ENCODE results near the gene DOP1A.

DOP1A gene

GRCh38 chr6:83114164-83114563 lies 46.7 kb downstream of the DOP1A start:
- Histone ChIP-seq H3K4me3 (ENCODE audit: insufficient read depth, low read depth, low read length) (no peak overlapping the region), H3K27ac (ENCODE audit: insufficient read depth, low read depth, low read length, poor library complexity, severe bottlenecking) (no peak overlapping the region), H3K4me1 (ENCODE audit: control insufficient read depth, insufficient read depth, low read length) (no peaks in the 10 kb centered on the region), H3K9me3 (ENCODE audit: control insufficient read depth, low read length) (no peaks in the 10 kb centered on the region), H3K27me3 (ENCODE audit: control insufficient read depth, insufficient read depth, low read length, poor library complexity, severe bottlenecking) (no peaks in the 10 kb centered on the region), H3K36me3 (ENCODE audit: control insufficient read depth, insufficient read depth, low read length) (no peaks in the 10 kb centered on the region)
- WGBS, 2 experiments: 93% methylated on average over 1 of the region's 1 CpG; no CpG with 5 or more reads in 1 of the 2 experiments

GRCh38 chr6:83117802-83118201 lies 50.3 kb downstream of the DOP1A start:
- H3K4me3 ChIP-seq (ENCODE audit: insufficient read depth, low read depth, low read length): no peak overlapping the region
- no peaks in the 10 kb centered on the region for H3K36me3 ChIP-seq (ENCODE audit: control insufficient read depth, insufficient read depth, low read length)
- no peaks in the 10 kb centered on the region for H3K4me1 ChIP-seq (ENCODE audit: control insufficient read depth, insufficient read depth, low read length)
- H3K27me3 ChIP-seq (ENCODE audit: control insufficient read depth, insufficient read depth, low read length, poor library complexity, severe bottlenecking): no peaks in the 10 kb centered on the region
- no peak overlapping the region for H3K27ac ChIP-seq (ENCODE audit: insufficient read depth, low read depth, low read length, poor library complexity, severe bottlenecking)
- WGBS, 2 experiments: 75 to 100% methylated on average over 1 of the region's 1 CpG
- no peaks in the 10 kb centered on the region for H3K9me3 ChIP-seq (ENCODE audit: control insufficient read depth, low read length)

GRCh38 chr6:83119742-83120300 lies 52.4 kb downstream of the DOP1A start:
- no peak overlapping the region for H3K27ac ChIP-seq (ENCODE audit: insufficient read depth, low read depth, low read length, poor library complexity, severe bottlenecking)
- H3K36me3 ChIP-seq (ENCODE audit: control insufficient read depth, insufficient read depth, low read length): no peaks in the 10 kb centered on the region
- H3K4me3 ChIP-seq (ENCODE audit: insufficient read depth, low read depth, low read length): no peak overlapping the region
- 100% methylated on average over 1 of the region's 2 CpGs; no CpG with 5 or more reads in 1 of the 2 experiments for WGBS, 2 experiments
- no peaks in the 10 kb centered on the region for H3K27me3 ChIP-seq (ENCODE audit: control insufficient read depth, insufficient read depth, low read length, poor library complexity, severe bottlenecking)
- no peaks in the 10 kb centered on the region for H3K9me3 ChIP-seq (ENCODE audit: control insufficient read depth, low read length)
- no peaks in the 10 kb centered on the region for H3K4me1 ChIP-seq (ENCODE audit: control insufficient read depth, insufficient read depth, low read length)

GRCh38 chr6:83124553-83124952 lies 57.1 kb downstream of the DOP1A start:
- H3K36me3 ChIP-seq (ENCODE audit: control insufficient read depth, insufficient read depth, low read length): no peaks in the 10 kb centered on the region
- no peak overlapping the region for H3K27ac ChIP-seq (ENCODE audit: insufficient read depth, low read depth, low read length, poor library complexity, severe bottlenecking)
- H3K9me3 ChIP-seq (ENCODE audit: control insufficient read depth, low read length): no peaks in the 10 kb centered on the region
- no peaks in the 10 kb centered on the region for H3K27me3 ChIP-seq (ENCODE audit: control insufficient read depth, insufficient read depth, low read length, poor library complexity, severe bottlenecking)
- H3K4me1 ChIP-seq (ENCODE audit: control insufficient read depth, insufficient read depth, low read length): no peaks in the 10 kb centered on the region
- 96 to 100% methylated on average over 3 of the region's 3 CpGs for WGBS, 2 experiments
- H3K4me3 ChIP-seq (ENCODE audit: insufficient read depth, low read depth, low read length): no peak overlapping the region

- H3K36me3 ChIP-seq (ENCODE audit: control insufficient read depth, insufficient read depth, low read length): no peaks in the 10 kb centered on the region
- H3K27ac ChIP-seq (ENCODE audit: insufficient read depth, low read depth, low read length, poor library complexity, severe bottlenecking): no peak overlapping the region
- no peaks in the 10 kb centered on the region for H3K27me3 ChIP-seq (ENCODE audit: control insufficient read depth, insufficient read depth, low read length, poor library complexity, severe bottlenecking)
- H3K9me3 ChIP-seq (ENCODE audit: control insufficient read depth, low read length): no peaks in the 10 kb centered on the region
- H3K4me3 ChIP-seq (ENCODE audit: insufficient read depth, low read depth, low read length): no peak overlapping the region
- H3K4me1 ChIP-seq (ENCODE audit: control insufficient read depth, insufficient read depth, low read length): no peaks in the 10 kb centered on the region
Measured at GRCh38 chr6:83125425-83125824, 58.0 kb downstream of the DOP1A start.

- Histone ChIP-seq H3K9me3 (ENCODE audit: control insufficient read depth, low read length) (no peaks in the 10 kb centered on the region), H3K36me3 (ENCODE audit: control insufficient read depth, insufficient read depth, low read length) (no peaks in the 10 kb centered on the region), H3K4me3 (ENCODE audit: insufficient read depth, low read depth, low read length) (no peak overlapping the region), H3K4me1 (ENCODE audit: control insufficient read depth, insufficient read depth, low read length) (no peaks in the 10 kb centered on the region), H3K27ac (ENCODE audit: insufficient read depth, low read depth, low read length, poor library complexity, severe bottlenecking) (no peak overlapping the region), H3K27me3 (ENCODE audit: control insufficient read depth, insufficient read depth, low read length, poor library complexity, severe bottlenecking) (no peaks in the 10 kb centered on the region)
- 86 to 98% methylated on average over 2 of the region's 2 CpGs for WGBS, 2 experiments
Measured at GRCh38 chr6:83126223-83126622, 58.8 kb downstream of the DOP1A start.

GRCh38 chr6:83126807-83127206 lies 59.3 kb downstream of the DOP1A start:
- Histone ChIP-seq H3K27ac (ENCODE audit: insufficient read depth, low read depth, low read length, poor library complexity, severe bottlenecking) (no peak overlapping the region), H3K36me3 (ENCODE audit: control insufficient read depth, insufficient read depth, low read length) (no peaks in the 10 kb centered on the region), H3K9me3 (ENCODE audit: control insufficient read depth, low read length) (no peaks in the 10 kb centered on the region), H3K4me3 (ENCODE audit: insufficient read depth, low read depth, low read length) (no peak overlapping the region), H3K27me3 (ENCODE audit: control insufficient read depth, insufficient read depth, low read length, poor library complexity, severe bottlenecking) (no peaks in the 10 kb centered on the region), H3K4me1 (ENCODE audit: control insufficient read depth, insufficient read depth, low read length) (no peaks in the 10 kb centered on the region)
- 94 to 95% methylated on average over 5 of the region's 5 CpGs for WGBS, 2 experiments

- Histone ChIP-seq H3K9me3 (ENCODE audit: control insufficient read depth, low read length) (no peaks in the 10 kb centered on the region), H3K4me3 (ENCODE audit: insufficient read depth, low read depth, low read length) (no peak overlapping the region), H3K36me3 (ENCODE audit: control insufficient read depth, insufficient read depth, low read length) (no peaks in the 10 kb centered on the region), H3K4me1 (ENCODE audit: control insufficient read depth, insufficient read depth, low read length) (no peaks in the 10 kb centered on the region), H3K27me3 (ENCODE audit: control insufficient read depth, insufficient read depth, low read length, poor library complexity, severe bottlenecking) (no peaks in the 10 kb centered on the region), H3K27ac (ENCODE audit: insufficient read depth, low read depth, low read length, poor library complexity, severe bottlenecking) (no peak overlapping the region)
- WGBS, 2 experiments: 93% methylated on average over 5 of the region's 5 CpGs
Measured at GRCh38 chr6:83127258-83127657, 59.8 kb downstream of the DOP1A start.

GRCh38 chr6:83127976-83128375 lies 60.5 kb downstream of the DOP1A start:
- H3K36me3 ChIP-seq (ENCODE audit: control insufficient read depth, insufficient read depth, low read length): no peaks in the 10 kb centered on the region
- WGBS, 2 experiments: 88 to 96% methylated on average over 2 of the region's 2 CpGs
- H3K27ac ChIP-seq (ENCODE audit: insufficient read depth, low read depth, low read length, poor library complexity, severe bottlenecking): no peak overlapping the region
- H3K27me3 ChIP-seq (ENCODE audit: control insufficient read depth, insufficient read depth, low read length, poor library complexity, severe bottlenecking): no peaks in the 10 kb centered on the region
- no peak overlapping the region for H3K4me3 ChIP-seq (ENCODE audit: insufficient read depth, low read depth, low read length)
- H3K4me1 ChIP-seq (ENCODE audit: control insufficient read depth, insufficient read depth, low read length): no peaks in the 10 kb centered on the region
- H3K9me3 ChIP-seq (ENCODE audit: control insufficient read depth, low read length): no peaks in the 10 kb centered on the region

- H3K4me1 ChIP-seq (ENCODE audit: control insufficient read depth, insufficient read depth, low read length): no peaks in the 10 kb centered on the region
- no peaks in the 10 kb centered on the region for H3K9me3 ChIP-seq (ENCODE audit: control insufficient read depth, low read length)
- no peaks in the 10 kb centered on the region for H3K27me3 ChIP-seq (ENCODE audit: control insufficient read depth, insufficient read depth, low read length, poor library complexity, severe bottlenecking)
- no peak overlapping the region for H3K27ac ChIP-seq (ENCODE audit: insufficient read depth, low read depth, low read length, poor library complexity, severe bottlenecking)
- H3K4me3 ChIP-seq (ENCODE audit: insufficient read depth, low read depth, low read length): no peak overlapping the region
- WGBS, 2 experiments: 95% methylated on average over 2 of the region's 3 CpGs; no CpG with 5 or more reads in 1 of the 2 experiments
- H3K36me3 ChIP-seq (ENCODE audit: control insufficient read depth, insufficient read depth, low read length): no peaks in the 10 kb centered on the region
Measured at GRCh38 chr6:83132121-83132520, 64.7 kb downstream of the DOP1A start.
